GM21576 (cell line): ENCODE results near the gene CCDC154.

ENCODE experiments used
- ATAC-seq: cut with Tn5 transposase; IDR thresholded peaks from one replicate; pipeline ENCODE4 v1.9.1; 2021; ENCODE audit warnings: mild to moderate bottlenecking, moderate library complexity; ENCODE audit not compliant: unreplicated experiment

CCDC154 gene

GRCh38 chr16:1393613-1394176, 50.7 kb downstream of the CCDC154 start:
- no peak for ATAC-seq

- no peak for ATAC-seq
Observed at GRCh38 chr16:1392826-1393225, 51.5 kb downstream of the CCDC154 start.

- no peak for ATAC-seq
Observed at GRCh38 chr16:1390239-1390779, 54.0 kb downstream of the CCDC154 start.

- ATAC-seq, result no peak
Observed at GRCh38 chr16:1389762-1390161, 54.6 kb downstream of the CCDC154 start.

- ATAC-seq, result no peak
Observed at GRCh38 chr16:1387331-1387730, 57.0 kb downstream of the CCDC154 start.

- ATAC-seq, result no peak
Observed at GRCh38 chr16:1385232-1385631, 59.1 kb downstream of the CCDC154 start.
